ENCODE measurements around the gene CMKLR1.

The CMKLR1 gene

DNA sequence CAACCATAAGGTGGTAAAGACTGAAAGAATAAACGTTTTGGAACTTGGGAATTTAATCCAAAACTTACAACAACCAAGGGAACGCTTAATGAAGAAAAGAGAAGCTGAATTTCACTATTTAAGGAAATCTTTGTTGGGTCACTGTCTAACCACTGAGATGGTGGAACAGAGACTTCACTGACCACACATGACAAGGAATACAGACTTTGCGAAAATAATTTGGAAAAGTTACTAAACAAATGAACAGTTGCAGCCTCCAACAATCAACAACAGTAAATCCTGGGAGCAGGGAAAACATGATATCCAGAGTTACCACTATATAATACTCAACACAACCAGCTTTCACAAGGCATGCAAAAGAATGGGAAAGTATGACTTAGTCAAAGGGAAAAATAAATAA lies 79.1 kb downstream of the CMKLR1 start:
- TF ChIP-seq CTCF (IDR thresholded peaks at IDR 0.05; ENCODE audit: borderline replicate concordance, extremely low read depth, low read length, poor library complexity, severe bottlenecking), result no peak
- TF ChIP-seq EZH2 (IDR thresholded peaks at IDR 0.05; ENCODE audit: borderline replicate concordance, low read depth, low read length, severe bottlenecking), result no peak

GRCh38 chr12:108257610-108258106 lies 81.5 kb downstream of the CMKLR1 start:
- no peak overlapping the region for H3K9ac ChIP-seq (ENCODE audit: low read depth, low read length)
- no peak overlapping the region for H2AFZ ChIP-seq (ENCODE audit: low read depth, low read length)
- H3K4me1 ChIP-seq (ENCODE audit: insufficient read depth, low read length), result peaks cover 6% of the 10 kb centered on the region; the same call in 1 of the 2 replicates
- no peaks in the 10 kb centered on the region for H3K79me2 ChIP-seq (ENCODE audit: insufficient read depth, low read length)
- peaks cover 13% of the 10 kb centered on the region for H3K9me3 ChIP-seq (ENCODE audit: insufficient read depth, low read length, severe bottlenecking)
- no peak overlapping the region for H3K27ac ChIP-seq (ENCODE audit: low read length)
- H3K4me3 ChIP-seq (ENCODE audit: low read depth in 1 of 2, low read length in 2 of 2), result no peak overlapping the region
- ATAC-seq (ENCODE audit: insufficient read depth, low read depth), result no peak
- no peaks in the 10 kb centered on the region for H4K20me1 ChIP-seq (ENCODE audit: insufficient read depth, low read length)
- H3K27me3 ChIP-seq (ENCODE audit: insufficient read depth, low read length, poor library complexity), result peaks cover 5% of the 10 kb centered on the region
- no peaks in the 10 kb centered on the region for H3K36me3 ChIP-seq (ENCODE audit: insufficient read depth, low read length)
- TF ChIP-seq CTCF (IDR thresholded peaks at IDR 0.05; ENCODE audit: borderline replicate concordance, extremely low read depth, low read length, poor library complexity, severe bottlenecking) (no peak), EZH2 (IDR thresholded peaks at IDR 0.05; ENCODE audit: borderline replicate concordance, low read depth, low read length, severe bottlenecking) (no peak)
- no peak overlapping the region for H3K4me2 ChIP-seq (ENCODE audit: insufficient read depth, low read length)
- DNase-seq, result no peak

More for the DNA sequence above, 79.1 kb downstream of the CMKLR1 start:
- Histone ChIP-seq H3K27me3 (ENCODE audit: insufficient read depth, low read length, poor library complexity) (peaks cover under 1% of the 10 kb centered on the region), H3K79me2 (ENCODE audit: insufficient read depth, low read length) (no peaks in the 10 kb centered on the region), H3K4me3 (ENCODE audit: low read depth in 1 of 2, low read length in 2 of 2) (no peak overlapping the region), H4K20me1 (ENCODE audit: insufficient read depth, low read length) (no peaks in the 10 kb centered on the region), H3K4me1 (ENCODE audit: insufficient read depth, low read length) (no peaks in the 10 kb centered on the region), H3K27ac (ENCODE audit: low read length) (no peak overlapping the region), H3K9me3 (ENCODE audit: insufficient read depth, low read length, severe bottlenecking) (peaks cover 13% of the 10 kb centered on the region), H3K4me2 (ENCODE audit: insufficient read depth, low read length) (no peak overlapping the region), H2AFZ (ENCODE audit: low read depth, low read length) (no peak overlapping the region), H3K36me3 (ENCODE audit: insufficient read depth, low read length) (no peaks in the 10 kb centered on the region), H3K9ac (ENCODE audit: low read depth, low read length) (no peak overlapping the region)
- DNase-seq (no peak), ATAC-seq (ENCODE audit: insufficient read depth, low read depth) (no peak)

- Histone ChIP-seq H3K4me3 (ENCODE audit: low read depth in 1 of 2, low read length in 2 of 2) (no peak overlapping the region), H3K27me3 (ENCODE audit: insufficient read depth, low read length, poor library complexity) (peaks cover 5% of the 10 kb centered on the region), H3K79me2 (ENCODE audit: insufficient read depth, low read length) (no peaks in the 10 kb centered on the region), H3K9me3 (ENCODE audit: insufficient read depth, low read length, severe bottlenecking) (peaks cover 13% of the 10 kb centered on the region), H2AFZ (ENCODE audit: low read depth, low read length) (no peak overlapping the region), H3K4me1 (ENCODE audit: insufficient read depth, low read length) (peaks cover 6% of the 10 kb centered on the region; the same call in 1 of the 2 replicates), H3K36me3 (ENCODE audit: insufficient read depth, low read length) (no peaks in the 10 kb centered on the region), H3K4me2 (ENCODE audit: insufficient read depth, low read length) (no peak overlapping the region), H4K20me1 (ENCODE audit: insufficient read depth, low read length) (no peaks in the 10 kb centered on the region), H3K9ac (ENCODE audit: low read depth, low read length) (no peak overlapping the region), H3K27ac (ENCODE audit: low read length) (no peak overlapping the region)
- no peak for ATAC-seq (ENCODE audit: insufficient read depth, low read depth)
- no peak for TF ChIP-seq EZH2 (IDR thresholded peaks at IDR 0.05; ENCODE audit: borderline replicate concordance, low read depth, low read length, severe bottlenecking)
- no peak for TF ChIP-seq CTCF (IDR thresholded peaks at IDR 0.05; ENCODE audit: borderline replicate concordance, extremely low read depth, low read length, poor library complexity, severe bottlenecking)
- no peak for DNase-seq
Observed at GRCh38 chr12:108257004-108257403, 82.1 kb downstream of the CMKLR1 start.

GRCh38 chr12:108255252-108255602 lies 83.9 kb downstream of the CMKLR1 start:
- H4K20me1 ChIP-seq (ENCODE audit: insufficient read depth, low read length), result no peaks in the 10 kb centered on the region
- H3K27me3 ChIP-seq (ENCODE audit: insufficient read depth, low read length, poor library complexity), result peaks cover 10% of the 10 kb centered on the region
- H3K9ac ChIP-seq (ENCODE audit: low read depth, low read length), result no peak overlapping the region
- H3K79me2 ChIP-seq (ENCODE audit: insufficient read depth, low read length), result no peaks in the 10 kb centered on the region
- DNase-seq (no peak), ATAC-seq (ENCODE audit: insufficient read depth, low read depth) (no peak)
- H3K4me1 ChIP-seq (ENCODE audit: insufficient read depth, low read length), result peaks cover 6% of the 10 kb centered on the region; the same call in 1 of the 2 replicates
- no peak for TF ChIP-seq CTCF (IDR thresholded peaks at IDR 0.05; ENCODE audit: borderline replicate concordance, extremely low read depth, low read length, poor library complexity, severe bottlenecking)
- no peak for TF ChIP-seq EZH2 (IDR thresholded peaks at IDR 0.05; ENCODE audit: borderline replicate concordance, low read depth, low read length, severe bottlenecking)
- H3K36me3 ChIP-seq (ENCODE audit: insufficient read depth, low read length), result no peaks in the 10 kb centered on the region
- H3K4me3 ChIP-seq (ENCODE audit: low read depth in 1 of 2, low read length in 2 of 2), result no peak overlapping the region
- H3K4me2 ChIP-seq (ENCODE audit: insufficient read depth, low read length), result no peak overlapping the region
- no peak overlapping the region for H3K27ac ChIP-seq (ENCODE audit: low read length)
- no peak overlapping the region for H2AFZ ChIP-seq (ENCODE audit: low read depth, low read length)
- H3K9me3 ChIP-seq (ENCODE audit: insufficient read depth, low read length, severe bottlenecking), result peaks cover 11% of the 10 kb centered on the region

Data from DND-41 (cell line).